ENCODE results near the gene SCG2.
"Not testable (repeated sequence)": the region's sequence is repeated elsewhere in the genome, so short reads cannot be mapped to it uniquely, and the experiment has no call there.

SCG2 gene

DNA sequence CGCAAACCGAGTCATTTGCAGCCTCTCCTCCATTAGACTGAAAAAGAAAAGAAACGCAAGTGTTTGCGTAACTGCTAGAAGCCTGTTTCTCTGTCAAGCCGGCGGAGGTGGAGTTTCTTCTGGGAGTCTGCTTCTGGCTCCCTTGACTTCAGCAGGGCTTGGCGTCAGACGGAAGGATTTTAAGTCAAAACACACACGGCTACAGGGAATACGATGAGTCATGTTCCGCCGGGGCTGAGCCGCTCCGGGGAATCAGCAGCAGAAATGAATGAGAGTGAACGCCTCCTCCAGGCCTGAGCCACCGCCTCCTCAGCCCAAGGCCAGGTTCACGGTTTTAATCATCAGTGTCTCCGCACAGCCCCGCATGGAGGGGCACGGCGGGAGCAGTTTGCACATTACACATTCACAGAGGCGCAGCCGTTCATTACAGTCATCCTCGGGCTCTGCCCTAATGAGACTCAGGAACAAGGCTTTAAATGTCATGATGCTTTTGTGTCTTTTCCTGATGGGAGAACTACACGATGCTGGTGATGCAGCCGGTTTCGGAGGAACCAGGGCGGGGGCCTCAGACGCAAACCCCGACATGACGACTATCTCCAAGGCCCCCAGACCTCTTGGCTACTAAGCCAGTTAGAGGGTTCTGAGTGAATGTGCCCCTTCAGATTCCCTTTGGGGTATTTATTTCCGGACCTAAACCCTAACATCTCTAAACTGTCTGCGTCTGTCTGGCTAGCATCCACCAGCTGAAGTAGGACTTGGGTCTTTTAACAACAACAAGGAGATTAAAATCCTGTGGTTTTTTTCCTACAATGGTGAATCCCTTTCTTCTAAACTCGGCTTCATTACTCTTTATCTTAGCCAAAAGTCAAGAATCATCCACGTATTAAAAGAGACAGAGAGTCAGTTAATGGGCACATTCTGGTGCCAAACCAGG, 11.1 kb upstream of the SCG2 start:
- no peak for DNase-seq (ENCODE audit: extremely low read depth in 1 of 2, low read depth in 1 of 2)

DNA sequence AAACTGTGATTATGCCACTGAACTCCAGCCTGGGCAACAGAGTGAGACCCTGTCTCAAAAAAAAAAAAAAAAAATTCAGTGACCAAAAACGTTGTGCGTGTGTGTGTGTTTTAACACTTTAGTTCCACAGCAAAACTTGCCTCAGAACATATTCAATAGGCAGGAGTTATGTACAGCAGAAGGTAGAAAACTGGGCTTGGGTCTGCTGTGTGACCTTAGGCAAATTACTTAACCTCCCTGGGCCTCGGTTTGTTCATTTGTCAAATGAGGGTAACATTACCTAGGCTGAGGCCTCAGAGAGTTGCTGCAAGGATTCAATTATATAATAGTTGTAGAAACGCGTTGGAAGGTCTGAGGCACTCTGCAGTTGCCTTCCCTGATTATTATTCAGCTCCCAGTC, 10.3 kb upstream of the SCG2 start:
- DNase-seq (ENCODE audit: extremely low read depth in 1 of 2, low read depth in 1 of 2), result no peak

DNA sequence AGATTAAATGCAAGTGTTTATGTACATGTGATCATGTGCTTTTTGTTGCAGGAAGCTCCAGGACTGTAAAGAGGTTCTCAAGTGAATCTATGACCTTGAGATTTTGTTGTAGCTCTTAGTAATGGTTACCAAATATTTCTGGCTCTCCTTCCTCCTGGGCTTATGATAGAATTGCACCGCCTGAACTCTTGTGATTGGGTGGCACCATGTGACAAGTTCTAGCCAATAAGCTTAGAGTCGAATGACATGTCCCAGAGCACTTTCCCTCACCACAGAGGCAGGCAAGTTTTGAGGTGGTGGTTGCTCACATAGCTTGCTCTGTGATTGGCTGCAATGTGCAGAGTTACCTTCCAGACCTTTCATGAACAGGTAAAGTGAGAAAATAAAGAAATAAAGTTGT, 8.9 kb upstream of the SCG2 start:
- no peak for DNase-seq (ENCODE audit: extremely low read depth in 1 of 2, low read depth in 1 of 2)

DNA sequence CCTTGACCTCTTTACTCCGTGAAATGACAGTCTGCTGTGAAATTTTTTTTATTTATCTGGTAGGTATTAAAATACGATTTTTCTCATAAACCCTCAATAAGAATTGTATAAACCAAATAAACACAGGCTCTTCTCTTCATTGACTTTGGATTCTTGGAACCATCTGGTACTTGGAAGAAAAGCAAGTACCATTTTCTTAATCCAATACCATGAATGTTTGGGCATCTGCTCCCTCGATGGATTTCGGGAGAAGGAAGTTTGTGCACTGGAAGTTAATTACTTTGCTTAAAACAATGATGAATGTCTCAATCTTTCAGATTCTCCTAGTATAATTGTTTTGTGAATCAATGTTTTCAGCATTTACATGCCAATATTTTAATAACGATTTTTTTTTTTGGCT, 5.3 kb upstream of the SCG2 start:
- DNase-seq (ENCODE audit: extremely low read depth in 1 of 2, low read depth in 1 of 2), result no peak

DNA sequence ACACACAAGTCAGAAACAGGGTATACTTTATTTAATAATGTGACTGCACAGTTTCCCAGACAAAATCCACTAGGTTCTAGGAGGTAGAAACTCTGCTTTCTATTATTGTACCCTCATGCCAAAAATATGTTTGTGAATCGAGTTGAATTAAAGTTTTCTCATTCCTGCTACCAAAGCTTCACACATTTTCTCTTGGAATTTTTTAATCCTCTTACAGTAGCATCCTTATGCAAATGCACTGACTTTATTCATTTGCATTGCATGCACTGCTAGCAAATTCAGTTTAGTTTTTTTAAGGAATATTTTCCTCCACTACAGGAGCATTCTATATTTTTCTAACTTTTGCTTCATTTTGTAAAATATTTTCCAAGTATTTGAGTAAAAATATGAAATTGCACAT, 4.8 kb upstream of the SCG2 start:
- DNase-seq (ENCODE audit: extremely low read depth in 1 of 2, low read depth in 1 of 2), result no peak

DNA sequence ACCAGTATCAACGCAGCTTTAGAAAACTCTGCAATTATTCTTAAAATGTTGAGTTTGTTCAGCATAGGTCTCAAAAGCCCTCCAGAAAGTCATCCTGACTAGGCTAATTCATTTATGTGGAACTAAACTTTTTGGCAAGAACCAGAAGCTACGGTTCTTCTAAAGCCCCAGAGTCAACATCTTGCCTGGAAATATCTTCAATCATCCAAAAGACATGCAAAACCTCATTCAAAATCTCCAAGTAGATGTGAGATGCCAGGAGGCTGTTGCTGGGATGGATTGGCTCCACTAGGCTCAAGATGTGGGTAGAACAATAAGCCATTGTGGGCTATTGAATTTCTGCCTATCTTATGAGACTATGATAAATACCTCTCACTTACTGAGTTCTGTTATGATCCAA, 2.1 kb upstream of the SCG2 start:
- no peak for DNase-seq (ENCODE audit: extremely low read depth in 1 of 2, low read depth in 1 of 2)

DNA sequence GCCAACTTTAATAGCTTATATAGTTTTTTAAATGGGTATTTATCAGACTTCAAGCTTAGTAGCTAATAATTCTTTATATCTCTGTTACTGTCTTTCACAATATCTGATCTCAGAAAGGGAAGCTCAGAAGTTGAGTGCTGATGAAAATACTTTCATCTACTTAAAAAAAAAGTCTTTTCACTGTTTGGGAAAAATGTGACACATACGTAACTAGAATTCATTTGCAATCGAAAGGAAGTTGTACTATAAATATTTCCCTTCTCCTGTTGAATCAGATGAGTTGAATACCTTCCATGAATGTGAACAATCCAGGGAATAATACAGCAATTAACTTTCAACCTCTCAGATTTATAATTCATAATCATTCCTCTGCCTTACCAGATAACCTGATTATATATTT, 811 bp upstream of the SCG2 start:
- no peak for DNase-seq (ENCODE audit: extremely low read depth in 1 of 2, low read depth in 1 of 2)

DNA sequence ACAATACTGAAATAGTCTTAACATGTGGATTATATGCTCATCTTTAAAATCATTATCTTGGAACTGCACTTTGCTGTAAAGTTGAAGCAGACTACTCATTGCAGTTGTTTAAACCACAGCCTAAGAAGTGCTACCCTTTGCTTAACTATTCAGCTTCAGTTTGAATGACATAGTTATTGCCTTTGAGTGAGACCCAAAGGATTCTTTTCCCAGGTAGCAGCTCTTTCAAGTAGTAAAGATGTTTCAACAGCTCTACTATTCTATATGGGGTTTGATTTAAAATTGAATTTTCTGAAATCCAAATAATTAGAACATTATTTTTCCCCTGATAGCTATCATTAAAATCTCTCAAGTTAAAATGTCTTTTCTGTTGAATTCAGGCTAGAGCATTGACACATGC, 1.1 kb downstream of the SCG2 start:
- no peak for DNase-seq (ENCODE audit: extremely low read depth in 1 of 2, low read depth in 1 of 2)

DNA sequence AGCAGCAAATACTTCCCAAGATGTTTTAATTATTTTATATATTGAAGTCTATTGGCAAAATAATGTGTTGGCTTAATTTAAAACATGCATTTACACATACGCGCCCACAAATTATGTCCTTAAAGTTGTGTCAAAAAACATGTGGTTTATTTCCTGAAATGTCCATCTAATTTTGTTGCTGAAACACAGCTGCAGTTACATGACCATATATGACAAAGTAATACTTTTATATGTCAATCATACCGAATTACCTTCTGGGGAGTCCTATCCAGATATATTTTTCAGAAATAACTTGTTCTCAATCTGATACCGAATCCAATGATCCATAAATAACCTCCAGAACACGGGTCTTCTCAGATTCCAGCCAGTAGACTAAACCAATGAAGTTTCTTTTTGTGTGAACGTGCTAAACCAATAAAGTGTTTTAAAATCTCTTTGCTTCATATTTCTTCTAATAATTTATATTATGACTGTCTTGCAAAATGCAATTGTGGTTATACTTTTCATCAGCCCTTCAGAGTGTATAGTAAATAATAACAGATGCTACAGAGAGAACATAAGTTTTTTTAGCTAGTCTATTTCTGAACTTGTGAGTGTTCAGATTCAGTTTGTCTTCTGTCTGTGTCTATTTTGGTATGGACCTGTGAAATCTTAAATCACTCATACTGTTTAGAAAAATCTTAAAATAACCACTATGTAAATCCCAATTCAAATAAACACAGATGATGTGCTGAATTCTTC, 2.4 kb downstream of the SCG2 start:
- no peak for DNase-seq (ENCODE audit: extremely low read depth in 1 of 2, low read depth in 1 of 2)

DNA sequence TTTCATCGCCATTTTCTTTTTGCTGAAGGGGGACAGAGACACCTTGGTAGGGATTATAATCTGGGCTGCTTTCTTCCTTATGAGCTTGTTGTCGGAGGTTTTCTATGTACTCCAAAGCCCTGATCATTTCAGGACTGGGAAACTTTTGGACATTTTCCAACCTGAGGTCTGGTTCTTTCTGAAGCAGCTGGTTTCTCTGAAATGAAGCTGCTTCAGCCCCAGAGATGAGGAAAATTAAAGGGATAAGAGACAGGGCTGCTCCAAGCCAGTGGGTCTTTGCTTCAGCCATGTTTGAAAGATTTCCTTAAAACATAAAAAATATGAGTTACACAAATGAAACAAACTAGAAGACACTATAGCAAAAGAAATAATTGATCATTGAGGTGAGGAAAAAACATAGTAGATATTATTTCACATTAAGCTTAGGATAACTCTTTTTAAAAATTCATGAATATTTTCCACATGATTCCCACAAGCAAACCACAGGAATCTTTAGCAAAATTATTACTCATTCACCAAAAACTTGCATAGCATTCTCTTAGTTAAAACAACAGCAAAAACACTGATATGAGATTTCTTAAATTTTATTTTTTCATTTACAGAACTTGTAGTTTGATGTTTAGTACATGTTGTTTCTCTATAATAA, 3.0 kb downstream of the SCG2 start:
- no peak for DNase-seq (ENCODE audit: extremely low read depth in 1 of 2, low read depth in 1 of 2)

DNA sequence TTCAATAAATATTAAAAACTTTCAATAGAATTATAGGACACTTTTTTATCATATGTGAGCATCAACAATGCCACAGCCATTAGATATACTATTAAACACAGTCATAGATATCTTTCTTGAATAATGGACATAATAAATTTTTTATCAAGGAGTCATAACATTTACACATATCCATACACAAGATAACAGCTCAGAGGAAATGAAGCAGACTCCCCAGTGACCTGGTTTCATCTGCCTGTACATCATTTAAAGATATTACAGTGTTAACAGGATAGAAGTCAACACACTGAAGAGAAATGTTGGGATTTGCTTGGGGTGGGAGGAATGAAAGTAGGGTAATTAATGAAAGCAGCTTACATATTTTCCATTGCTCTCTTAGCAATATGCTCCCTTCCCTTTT, 5.1 kb downstream of the SCG2 start:
- DNase-seq (ENCODE audit: extremely low read depth in 1 of 2, low read depth in 1 of 2), result no peak

DNA sequence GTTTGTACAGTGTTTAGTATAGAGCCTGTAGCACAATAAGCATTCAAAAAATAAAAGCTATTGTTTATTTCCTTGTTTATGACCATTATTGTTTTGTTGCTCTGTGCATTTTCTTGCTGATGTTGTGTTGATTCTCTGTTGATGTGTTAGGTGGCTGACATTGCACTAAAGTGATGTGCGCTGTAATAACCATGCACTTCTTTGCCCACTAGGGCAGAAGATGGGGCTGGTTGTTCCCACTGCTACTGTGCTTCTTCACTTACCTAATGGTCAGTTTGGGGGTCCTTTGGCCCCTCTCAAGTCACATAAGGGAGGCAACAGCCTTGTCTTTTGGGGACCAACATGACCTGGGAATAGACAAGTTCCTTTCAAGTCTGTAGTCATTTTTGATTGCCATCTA, 6.0 kb downstream of the SCG2 start:
- no peak for DNase-seq (ENCODE audit: extremely low read depth in 1 of 2, low read depth in 1 of 2)

DNA sequence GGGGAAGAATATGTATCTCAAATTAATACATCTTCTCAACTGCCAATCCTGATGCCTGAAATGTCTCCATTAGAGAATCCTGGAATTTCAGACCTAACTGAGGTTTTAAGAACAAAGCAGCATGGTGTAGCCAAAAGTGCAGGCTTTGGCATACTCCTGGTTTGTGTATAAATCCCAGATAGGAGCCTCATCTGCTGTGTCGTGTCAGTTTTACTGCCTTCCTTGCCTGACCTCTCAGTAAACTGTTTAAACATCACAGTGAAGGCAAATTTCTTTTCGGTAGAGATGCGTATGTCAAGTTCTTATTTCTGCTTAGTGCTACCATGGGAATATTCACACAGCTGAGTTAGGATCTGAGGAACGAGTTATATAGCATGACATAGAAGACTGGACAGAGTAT, 7.3 kb downstream of the SCG2 start:
- no peak for DNase-seq (ENCODE audit: extremely low read depth in 1 of 2, low read depth in 1 of 2)

DNA sequence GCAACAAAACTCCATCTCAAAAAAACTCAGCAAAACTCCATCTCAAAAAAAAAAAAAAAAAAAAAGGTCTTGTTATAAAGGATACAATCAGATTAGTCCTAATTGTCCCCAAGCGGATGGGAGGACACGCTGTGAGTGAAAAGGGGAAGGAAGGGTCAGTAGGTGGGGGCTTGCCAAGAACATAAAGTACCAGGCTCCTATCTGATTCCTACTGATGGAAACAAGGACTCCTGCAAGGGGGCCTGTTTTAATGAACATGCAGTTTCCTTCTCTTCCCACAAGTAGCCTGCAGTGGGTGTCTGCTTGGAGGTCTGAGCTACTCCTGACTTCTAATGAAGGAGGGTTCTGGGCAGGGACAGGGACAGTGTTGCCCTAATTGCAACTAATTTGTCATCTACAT, 7.9 kb downstream of the SCG2 start:
- no peak for DNase-seq (ENCODE audit: extremely low read depth in 1 of 2, low read depth in 1 of 2)

DNA sequence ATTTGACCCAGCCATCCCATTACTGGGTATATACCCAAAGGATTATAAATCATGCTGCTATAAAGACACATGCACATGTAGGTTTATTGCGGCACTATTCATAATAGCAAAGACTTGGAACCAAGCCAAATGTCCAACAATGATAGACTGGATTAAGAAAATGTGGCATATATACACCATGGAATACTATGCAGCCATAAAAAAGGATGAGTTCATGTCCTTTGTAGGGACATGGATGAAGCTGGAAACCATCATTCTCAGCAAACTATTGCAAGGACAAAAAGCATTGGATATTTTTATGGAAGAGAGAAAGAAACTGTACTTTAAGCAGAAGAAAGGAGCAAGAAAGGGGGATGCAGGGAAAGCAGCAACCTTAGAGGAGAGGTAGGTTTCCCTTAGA, 9.5 kb downstream of the SCG2 start:
- DNase-seq (ENCODE audit: extremely low read depth in 1 of 2, low read depth in 1 of 2), result not testable (repeated sequence)

DNA sequence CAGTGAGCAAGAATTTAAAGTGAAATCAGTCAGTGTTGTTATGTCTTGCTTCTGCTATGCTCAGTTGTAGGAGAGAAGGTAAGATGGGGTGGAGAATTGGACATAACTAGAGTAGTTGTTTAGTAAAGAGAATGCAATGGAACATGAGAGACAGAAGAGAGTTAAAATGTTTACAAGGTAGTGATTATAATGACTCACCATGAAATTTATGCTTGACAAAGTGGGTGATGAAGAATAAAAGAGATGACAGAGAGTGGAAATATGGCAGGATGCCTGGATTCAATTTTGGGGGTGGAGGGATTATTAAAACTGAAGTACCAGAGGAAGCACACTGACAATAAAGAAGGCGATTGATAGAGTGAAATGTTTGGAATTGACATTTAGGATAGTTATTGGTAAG, 10.6 kb downstream of the SCG2 start:
- DNase-seq (ENCODE audit: extremely low read depth in 1 of 2, low read depth in 1 of 2), result no peak

DNA sequence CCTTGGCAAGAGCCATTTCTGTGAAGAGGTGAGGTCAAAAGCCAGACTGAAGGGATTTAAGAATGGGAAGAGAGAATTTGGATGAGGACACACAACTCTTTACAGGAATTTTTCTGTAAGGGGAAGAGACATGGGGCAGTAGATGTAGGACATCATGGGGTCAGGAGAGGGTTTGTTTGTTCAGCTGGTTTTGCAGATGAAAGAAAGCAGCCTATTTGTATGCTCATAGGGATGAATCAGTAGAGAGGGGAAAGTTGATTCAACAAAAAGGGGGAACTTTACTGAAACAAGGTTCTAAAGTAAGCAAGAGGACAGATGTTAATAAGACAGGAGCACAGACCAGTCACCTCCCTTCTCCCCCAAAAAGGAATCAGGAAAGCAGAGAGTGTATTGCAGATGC, 11.2 kb downstream of the SCG2 start:
- DNase-seq (ENCODE audit: extremely low read depth in 1 of 2, low read depth in 1 of 2), result no peak

DNA sequence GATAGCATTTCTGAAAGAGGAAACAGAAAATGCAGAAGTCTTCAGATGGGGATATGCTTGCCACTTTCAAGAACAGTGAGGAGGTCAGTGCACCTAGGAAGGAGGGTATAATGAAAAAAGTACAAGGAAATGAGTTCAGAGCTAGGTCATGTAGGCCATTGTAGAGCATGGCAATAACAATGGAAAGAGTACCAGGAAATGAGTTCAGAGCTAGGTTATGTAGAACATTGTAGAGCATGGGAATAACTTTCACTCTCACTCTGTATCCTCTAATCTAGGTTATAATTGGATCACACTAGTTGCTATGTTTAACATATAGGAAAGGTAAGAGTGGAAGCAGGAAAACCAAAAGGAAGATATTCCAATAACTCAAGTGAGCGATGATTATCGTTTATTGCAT, 12.3 kb downstream of the SCG2 start:
- DNase-seq (ENCODE audit: extremely low read depth in 1 of 2, low read depth in 1 of 2), result no peak

DNA sequence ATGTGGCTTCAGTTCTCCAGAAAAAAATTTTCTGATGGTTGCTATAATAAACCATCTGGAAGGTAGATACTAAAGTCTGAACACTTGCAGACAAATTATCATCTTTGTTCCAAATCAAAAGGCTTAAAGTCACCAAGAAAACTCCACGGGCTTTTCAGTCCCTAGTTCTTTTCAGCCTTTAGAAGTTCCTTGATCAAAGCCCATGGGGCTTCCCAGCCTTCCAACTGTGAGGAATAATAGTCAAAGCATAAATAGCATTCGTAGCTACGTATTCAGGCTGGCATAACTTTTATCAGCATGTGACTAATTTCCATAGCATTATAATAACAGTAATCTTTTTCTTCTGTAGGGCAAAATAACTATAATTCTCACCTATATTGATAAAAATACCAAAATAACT, 13.9 kb downstream of the SCG2 start:
- no peak for DNase-seq (ENCODE audit: extremely low read depth in 1 of 2, low read depth in 1 of 2)

DNA sequence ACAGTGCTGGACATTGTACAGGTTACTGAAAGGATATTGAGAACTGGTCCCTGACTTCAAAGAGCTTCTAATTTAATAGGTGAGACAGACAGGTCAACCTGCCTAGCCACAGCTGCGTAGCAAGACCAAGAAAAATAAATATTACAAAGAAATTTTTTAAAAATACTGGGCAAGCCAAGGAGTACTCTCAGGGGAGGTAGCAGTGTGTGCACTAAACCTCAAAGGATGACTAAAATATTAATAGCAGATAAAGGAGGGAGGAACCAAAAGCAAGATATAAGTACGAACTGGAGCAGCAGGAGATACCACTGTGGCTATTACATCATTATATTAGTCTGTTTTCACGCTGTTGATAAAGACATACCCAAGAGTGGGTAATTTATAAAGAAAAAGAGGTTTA, 14.9 kb downstream of the SCG2 start:
- DNase-seq (ENCODE audit: extremely low read depth in 1 of 2, low read depth in 1 of 2), result no peak

DNA sequence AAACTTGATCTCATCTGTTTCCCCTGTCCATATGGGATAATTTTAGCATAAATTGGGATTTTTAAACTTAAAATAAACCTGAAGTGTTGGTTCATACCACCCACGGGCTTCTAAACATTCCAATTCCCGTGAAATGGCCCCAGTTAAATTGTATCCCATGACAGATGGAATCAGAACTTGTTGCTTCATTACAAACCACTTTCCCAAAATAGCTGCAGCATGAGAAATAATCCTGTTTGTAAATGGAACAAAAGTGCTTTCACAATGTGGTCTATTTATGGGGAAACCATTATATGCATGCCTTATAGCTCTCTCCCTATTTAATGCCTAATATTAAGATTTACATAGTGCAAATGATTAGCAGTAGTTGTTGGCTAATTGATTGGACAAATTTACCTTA, 15.9 kb downstream of the SCG2 start:
- no peak for DNase-seq (ENCODE audit: extremely low read depth in 1 of 2, low read depth in 1 of 2)

DNA sequence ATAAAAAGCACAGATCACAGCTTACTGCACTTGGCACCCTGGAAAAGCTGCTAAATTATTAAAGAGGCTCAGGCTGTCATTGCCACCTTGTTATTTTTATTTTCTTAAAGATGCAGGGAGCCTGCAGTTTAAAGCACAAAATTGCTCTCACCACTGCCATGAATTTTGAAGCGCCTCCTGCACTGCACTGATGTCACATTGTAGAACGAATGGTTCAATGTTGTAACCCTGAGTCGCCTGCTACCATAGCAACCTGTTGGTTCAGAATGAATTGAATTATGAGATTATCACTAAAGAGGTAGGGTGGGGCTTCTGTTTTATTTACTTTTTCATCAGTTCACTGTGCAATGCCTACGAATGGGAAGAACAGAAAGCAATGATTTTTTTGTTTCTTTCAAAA, 16.5 kb downstream of the SCG2 start:
- DNase-seq (ENCODE audit: extremely low read depth in 1 of 2, low read depth in 1 of 2), result no peak
